SH-SY5Y (cell line): Measurements from ENCODE around the gene DCLK3.

Experiments used
- GATA2 ChIP-seq: IDR thresholded peaks from 2 replicates; pipeline ENCODE4 v1.6.1; 2011; ENCODE audit warnings: mild to moderate bottlenecking, low read depth, low read length
- GATA3 ChIP-seq: IDR thresholded peaks from 2 replicates; pipeline ENCODE4 v1.6.1; 2011; ENCODE audit warnings: low read depth, mild to moderate bottlenecking, low read length, moderate library complexity

DNA sequence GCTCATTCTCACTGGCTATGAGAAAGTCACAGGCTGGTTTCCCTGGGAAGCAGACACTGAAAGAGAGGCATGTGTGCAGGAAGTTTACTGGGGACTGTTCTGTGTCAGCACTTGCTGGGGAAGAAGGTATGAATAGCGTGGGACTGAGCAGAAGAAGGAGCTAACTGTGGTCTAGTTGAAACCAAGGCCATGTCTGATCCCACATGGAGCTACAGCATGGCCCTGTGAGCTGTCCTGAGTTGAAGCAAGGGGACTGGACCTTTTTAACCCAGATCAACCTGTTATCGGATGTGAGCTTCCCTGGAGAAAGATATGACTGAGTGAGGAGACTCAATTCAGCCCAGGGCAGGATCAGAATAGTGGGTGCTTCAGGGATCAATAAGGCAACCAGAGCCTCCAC is 53.7 kb downstream of the DCLK3 start:
- TF ChIP-seq GATA2 (no peak), GATA3 (no peak)
